H1 (cell line): ENCODE data around the gene NPY5R. TPM values are rescaled to one million over a fixed set of nuclear protein-coding genes. Genes with fewer than 3 reads are reported as not detected.
A peak's percentile ranks its signal among the peaks of the same experiment; 100 is the strongest.

Experiments used
- CTCF ChIA-PET: fragments of 300-600 bp; sonication (Branson Sonifier 250); formaldehyde crosslinking; loops from one replicate; lab custom pipeline; 2021; ENCODE audit not compliant: partially characterized antibody; lab: Charles Lee
- POLR2A ChIA-PET: fragments of 300-600 bp; sonication (Branson Sonifier 250); formaldehyde crosslinking; loops from one replicate; lab custom pipeline; 2021; ENCODE audit warnings: inconsistent platforms; ENCODE audit not compliant: partially characterized antibody; lab: Charles Lee
- DNase-seq, 2 experiments: peaks; one replicate each; pipeline versions ENCODE4 v3.0.0 to v3.0.0-alpha.2; 2010 to 2022; ENCODE audit warnings: low spot score in 2 of 2, low read depth in 1 of 2, mixed read lengths in 1 of 2
- FAIRE-seq: peaks from 2 replicates; lab custom pipeline; 2011; peaks lifted over from hg19 to GRCh38; lab: Jason Lieb, UNC
- H2AFZ ChIP-seq: 2 replicates; pipeline ENCODE4 v1.8.1; 2012; ENCODE audit warnings: low read length, inconsistent platforms
- H2AK5ac ChIP-seq: 2 replicates; pipeline ENCODE4 v1.6.1; 2013; ENCODE audit warnings: low read depth, low read length
- H2BK120ac ChIP-seq: replicated peaks from 2 replicates; pipeline ENCODE3; 2013; ENCODE audit warnings: low read depth, low read length, inconsistent platforms
- H2BK12ac ChIP-seq: 2 replicates; pipeline ENCODE4 v1.6.1; 2013; ENCODE audit warnings: low read depth, low read length
- H2BK15ac ChIP-seq: 2 replicates; pipeline ENCODE4 v1.6.1; 2013; ENCODE audit warnings: low read length
- H2BK20ac ChIP-seq: 2 replicates; pipeline ENCODE4 v1.6.1; 2013; ENCODE audit warnings: low read length
- H2BK5ac ChIP-seq: 2 replicates; pipeline ENCODE4 v1.6.1; 2013; ENCODE audit warnings: low read depth, low read length
- H3K14ac ChIP-seq: 2 replicates; pipeline ENCODE4 v1.6.1; 2013; ENCODE audit warnings: inconsistent platforms; ENCODE audit not compliant: insufficient read length
- H3K18ac ChIP-seq: 2 replicates; pipeline ENCODE4 v1.6.1; 2013; ENCODE audit warnings: low read length; ENCODE audit errors: extremely low read depth
- H3K23ac ChIP-seq: 2 replicates; pipeline ENCODE4 v1.6.1; 2013; ENCODE audit warnings: inconsistent platforms; ENCODE audit not compliant: insufficient read length
- H3K23me2 ChIP-seq: 2 replicates; pipeline ENCODE4 v1.6.1; 2013; ENCODE audit warnings: low read depth, low read length
- H3K27ac ChIP-seq: 2 replicates; pipeline ENCODE4 v1.6.1; 2011; ENCODE audit warnings: low read depth, low read length, inconsistent platforms
- H3K27me3 ChIP-seq, 4 experiments: replicated peaks in 1 of 4; 1 replicate in 1 of 4; 2 replicates in 3 of 4; pipeline versions ENCODE4 v1.6.1 to v1.8.1; 2011 to 2013; ENCODE audit warnings: low read length in 3 of 4, mild to moderate bottlenecking in 3 of 4, inconsistent platforms in 2 of 4, mixed read lengths in 2 of 4, moderate library complexity in 1 of 4; ENCODE audit not compliant: control insufficient read depth in 3 of 4, insufficient read depth in 3 of 4; ENCODE audit errors: extremely low read depth in 1 of 4
- H3K36me3 ChIP-seq, 4 experiments: 2 replicates each; pipeline versions ENCODE4 v1.6.1 to v1.8.1; 2011 to 2013; ENCODE audit warnings: mild to moderate bottlenecking in 4 of 4, low read length in 3 of 4, moderate library complexity in 2 of 4, control low read depth in 1 of 4, inconsistent platforms in 1 of 4; ENCODE audit not compliant: insufficient read depth in 4 of 4, control insufficient read depth in 2 of 4
- H3K4ac ChIP-seq: replicated peaks from 2 replicates; pipeline ENCODE3; 2013; ENCODE audit warnings: low read length, low read depth, mixed read lengths, inconsistent platforms; ENCODE audit not compliant: insufficient read length
- H3K4me1 ChIP-seq, 4 experiments: replicated peaks in 1 of 4; 1 replicate in 1 of 4; 2 replicates in 3 of 4; pipeline versions ENCODE4 v1.6.1 to v1.8.1; 2011 to 2013; ENCODE audit warnings: low read length in 3 of 4, inconsistent platforms in 2 of 4, mixed read lengths in 1 of 4; ENCODE audit not compliant: insufficient read depth in 4 of 4, control insufficient read depth in 3 of 4
- H3K4me2 ChIP-seq, 2 experiments: 2 replicates each; pipeline versions ENCODE4 v1.6.1 to v1.8.1; 2011 to 2013; ENCODE audit warnings: low read depth in 2 of 2, low read length in 2 of 2, control low read depth in 1 of 2, inconsistent platforms in 1 of 2, mild to moderate bottlenecking in 1 of 2; ENCODE audit not compliant: insufficient read depth in 1 of 2
- H3K4me3 ChIP-seq, 4 experiments: fragments of 200-600, 300-600 bp in 1 of 4; sonication (generic), shearing (Covaris generic), sonication (Bioruptor Twin) in 1 of 4; 2 replicates each; pipeline versions ENCODE4 v1.5.1 to v1.8.1; 2011 to 2016; ENCODE audit warnings: low read length in 4 of 4, low read depth in 3 of 4, control low read depth in 2 of 4, inconsistent platforms in 2 of 4, mild to moderate bottlenecking in 2 of 4, mixed read lengths in 1 of 4, moderate library complexity in 1 of 4; ENCODE audit not compliant: insufficient read depth in 2 of 4; ENCODE audit errors: extremely low read depth in 1 of 4
- H3K56ac ChIP-seq: replicated peaks from 2 replicates; pipeline ENCODE3; 2013; ENCODE audit warnings: low read depth, mild to moderate bottlenecking, mixed read lengths, low read length, inconsistent platforms; ENCODE audit not compliant: insufficient read length
- H3K79me1 ChIP-seq: 2 replicates; pipeline ENCODE4 v1.6.1; 2013; ENCODE audit warnings: low read depth, low read length, control low read depth
- H3K79me2 ChIP-seq, 2 experiments: 2 replicates each; pipeline versions ENCODE4 v1.6.1 to v1.8.1; 2012 to 2013; ENCODE audit warnings: low read length in 2 of 2, mild to moderate bottlenecking in 2 of 2, inconsistent platforms in 1 of 2; ENCODE audit not compliant: insufficient read depth in 2 of 2, control insufficient read depth in 1 of 2
- H3K9ac ChIP-seq, 4 experiments: replicated peaks in 1 of 4; 1 replicate in 1 of 4; 2 replicates in 3 of 4; pipeline versions ENCODE4 v1.6.1 to v1.8.1; 2011 to 2013; ENCODE audit warnings: low read depth in 3 of 4, low read length in 3 of 4, control low read depth in 2 of 4, mild to moderate bottlenecking in 2 of 4, moderate library complexity in 2 of 4, inconsistent platforms in 1 of 4; ENCODE audit errors: extremely low read depth in 1 of 4
- H3K9me3 ChIP-seq, 2 experiments: 2 replicates each; pipeline versions ENCODE4 v1.6.1 to v1.8.1; 2012 to 2013; ENCODE audit warnings: mild to moderate bottlenecking in 2 of 2, moderate library complexity in 2 of 2, control low read depth in 1 of 2, inconsistent platforms in 1 of 2, low read depth in 1 of 2, low read length in 1 of 2, mixed read lengths in 1 of 2; ENCODE audit not compliant: insufficient read depth in 2 of 2
- H4K20me1 ChIP-seq, 2 experiments: replicated peaks in 1 of 2; 2 replicates each; pipeline versions ENCODE3 to v1.8.1; 2011 to 2013; ENCODE audit warnings: inconsistent platforms in 2 of 2, low read length in 2 of 2, mild to moderate bottlenecking in 1 of 2; ENCODE audit not compliant: insufficient read depth in 2 of 2, control insufficient read depth in 1 of 2
- H4K5ac ChIP-seq: 2 replicates; pipeline ENCODE4 v1.6.1; 2013; ENCODE audit warnings: low read length, low read depth, mixed read lengths, inconsistent platforms; ENCODE audit not compliant: insufficient read length
- H4K8ac ChIP-seq: 2 replicates; pipeline ENCODE4 v1.8.0; 2013; ENCODE audit warnings: mild to moderate bottlenecking, moderate library complexity, low read length, inconsistent platforms; ENCODE audit not compliant: insufficient read depth; ENCODE audit errors: extremely low read depth
- H4K91ac ChIP-seq: replicated peaks from 2 replicates; pipeline ENCODE3; 2013; ENCODE audit warnings: low read length, mixed read lengths, inconsistent platforms; ENCODE audit not compliant: insufficient read length
- MAFK ChIP-seq: IDR thresholded peaks from 2 replicates; pipeline ENCODE4 v1.6.1; 2012; ENCODE audit warnings: low read depth, mild to moderate bottlenecking, improper control_type of control experiment, low read length
- WGBS, 2 experiments: shearing (Covaris generic) in 1 of 2; methylation state at CpG; one replicate each; pipeline versions ENCODE4 v1.1.6 to v1.1.7; 2013 to 2015; ENCODE audit warnings: low lambda C conversion rate in 2 of 2, mixed read lengths in 2 of 2, inconsistent platforms in 1 of 2, low coverage in 1 of 2, missing lambda C conversion rate in 1 of 2; ENCODE audit not compliant: insufficient replicate concordance in 2 of 2, insufficient coverage in 1 of 2, insufficient read length in 1 of 2; ENCODE audit errors: extremely low coverage in 1 of 2, missing lambda C conversion rate in 1 of 2; 5-methylcytosine and 5-hydroxymethylcytosine counted together
- polyA plus RNA-seq, 7 experiments: library from polyadenylated mRNA; depleted of rRNA in 3 of 7; stranded (reverse) in 5 of 7; unstranded in 2 of 7; fragments of >200 nt in 5 of 7; fragments of 200-250 nt in 2 of 7; gene quantifications; 1 replicate in 5 of 7; 2 replicates in 1 of 7; 4 replicates in 1 of 7; pipeline versions ENCODE4 v1.2.1 to v1.2.3, GENCODE V29; 2011 to 2013; ENCODE audit warnings: missing spikeins in 2 of 7, mixed read lengths in 2 of 7
- total RNA-seq: library from RNA; stranded (reverse); fragmentation: NEBNext Ultra II Directional; extraction: Animal tissue kit (Norgen Biotek cat#: 25700); gene quantifications from 2 replicates; pipeline ENCODE4 v1.2.1, GENCODE V29; 2021
- TF ChIP-seq, protein P1 (sequence below): IDR thresholded peaks from 2 replicates; pipeline ENCODE4 v1.6.1; 2011; ENCODE audit warnings: low read depth, mild to moderate bottlenecking, low read length; ENCODE audit not compliant: insufficient read depth

Gene NPY5R
- total and polyA plus RNA-seq, 2 of the 8 experiments (the other 6 are each of a cell fraction or from before 2014, with no cell fraction given) = 1.5 to 1.9 TPM

GRCh38 chr4:163332526-163333406 is 10.9 kb upstream of the NPY5R start, which contains the start of gene NPY1R:
Gene NPY1R (minus strand): TSS chr4:163332596. CDS start chr4:163326554, 6,042 bp downstream.
- Histone ChIP-seq H3K27ac (peak within 1 kb of the TSS; percentile 35), H3K23ac (no peak within 1 kb of the TSS), H3K4me2 (peak within 1 kb of the TSS; percentile 75 to 95), H4K91ac (peak within 1 kb of the TSS; percentile 61), H2BK12ac (no peak within 1 kb of the TSS; the same call in none of the 2 replicates), H4K8ac (peak within 1 kb of the TSS; percentile 94; the same call in 1 of the 2 replicates), H2BK120ac (no peak within 1 kb of the TSS), H4K20me1 (no peaks in the 10 kb centered on the region), H3K79me1 (0 out of 2 replicates have a peak, but pooled peaks cover 2% of the 10 kb centered on the region), H3K14ac (no peak within 1 kb of the TSS), H3K79me2 (peaks cover 0 to 5% of the 10 kb centered on the region in 2 experiments; a peak in 1 of 4 replicates), H4K5ac (peak within 1 kb of the TSS; percentile 67), H3K9ac (peak within 1 kb of the TSS in 3 of 4 experiments; percentile 65 to 72 (median 66); a peak in 6 of 7 replicates), H3K27me3 (peaks cover 4 to 16% (median 12%) of the 10 kb centered on the region in 4 experiments; a peak in 6 of 7 replicates), H3K4me1 (0 out of 7 replicates have a peak, but pooled peaks cover 0 to 2% (median 0%) of the 10 kb centered on the region in 4 experiments), H2BK15ac (no peak within 1 kb of the TSS), H3K36me3 (no peaks in the 10 kb centered on the region), H2BK20ac (no peak within 1 kb of the TSS), H3K4me3 (peak within 1 kb of the TSS; percentile 50 to 83 (median 80)), H3K4ac (no peak within 1 kb of the TSS), H3K56ac (no peak within 1 kb of the TSS), H3K23me2 (peaks cover 13% of the 10 kb centered on the region), H3K9me3 (peaks cover 0 to 3% of the 10 kb centered on the region in 2 experiments; a peak in 2 of 4 replicates), H2AK5ac (no peak within 1 kb of the TSS), H3K18ac (peak within 1 kb of the TSS; percentile 98), H2AFZ (peak within 1 kb of the TSS; percentile 99), H2BK5ac (no peak within 1 kb of the TSS; the same call in 1 of the 2 replicates)
- ChIA-PET POLR2A (interaction anchor here (0.9 to 2.8 kb wide), 14 partner anchors 10 to 228 kb away, joined by 3 to 15 read pairs (median 4); partner anchors contain the start of genes NAF1 and TMA16), CTCF (interaction anchor here (0.6 to 4.7 kb wide), 51 partner anchors 8 to 883 kb away, joined by 3 to 75 read pairs (median 4); partner anchors contain the start of gene NAF1)
- WGBS, 2 experiments = 17% methylated on average over 36 of the region's 36 CpGs; no CpG with 5 or more reads in 1 of the 2 experiments
- FAIRE-seq = peak; percentile 90
- DNase-seq = peak; percentile 46 to 82
- TF ChIP-seq, protein P1, sequence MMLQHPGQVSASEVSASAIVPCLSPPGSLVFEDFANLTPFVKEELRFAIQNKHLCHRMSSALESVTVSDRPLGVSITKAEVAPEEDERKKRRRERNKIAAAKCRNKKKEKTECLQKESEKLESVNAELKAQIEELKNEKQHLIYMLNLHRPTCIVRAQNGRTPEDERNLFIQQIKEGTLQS = peak; percentile 60; the same call in 1 of the 2 replicates
- no peak for TF ChIP-seq MAFK
